C4-2B (cell line): ENCODE measurements around the gene ENAH.

ENCODE experiments used
- ZFX ChIP-seq: fragments of 450-650 bp; IDR thresholded peaks from 2 replicates; pipeline ENCODE4 v1.6.1; 2017
- TF ChIP-seq, protein P1 (sequence below): fragments of 450-650 bp; conservative IDR thresholded peaks from 2 replicates; pipeline ENCODE4 v1.5.1; 2017; ENCODE audit warnings: mild to moderate bottlenecking

DNA sequence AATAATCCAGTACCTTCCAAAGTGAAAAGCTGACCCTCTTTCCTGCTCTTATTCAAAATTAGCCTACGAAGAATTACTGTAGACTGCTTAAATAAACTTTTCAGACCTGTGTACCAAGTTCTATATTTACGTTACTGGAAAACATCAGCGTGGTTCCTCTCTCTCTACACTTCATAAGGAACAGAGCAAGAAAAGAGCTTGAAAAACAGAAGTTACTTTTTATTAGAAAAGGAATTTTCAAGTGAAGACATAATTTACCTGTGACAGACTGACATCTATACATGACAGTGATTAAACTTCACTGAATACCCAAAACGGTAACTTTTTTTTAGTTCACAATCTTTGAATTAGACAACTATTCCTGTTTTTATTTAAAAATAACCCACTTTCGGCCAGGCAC, 2.7 kb downstream of the ENAH start:
- TF ChIP-seq, protein P1, sequence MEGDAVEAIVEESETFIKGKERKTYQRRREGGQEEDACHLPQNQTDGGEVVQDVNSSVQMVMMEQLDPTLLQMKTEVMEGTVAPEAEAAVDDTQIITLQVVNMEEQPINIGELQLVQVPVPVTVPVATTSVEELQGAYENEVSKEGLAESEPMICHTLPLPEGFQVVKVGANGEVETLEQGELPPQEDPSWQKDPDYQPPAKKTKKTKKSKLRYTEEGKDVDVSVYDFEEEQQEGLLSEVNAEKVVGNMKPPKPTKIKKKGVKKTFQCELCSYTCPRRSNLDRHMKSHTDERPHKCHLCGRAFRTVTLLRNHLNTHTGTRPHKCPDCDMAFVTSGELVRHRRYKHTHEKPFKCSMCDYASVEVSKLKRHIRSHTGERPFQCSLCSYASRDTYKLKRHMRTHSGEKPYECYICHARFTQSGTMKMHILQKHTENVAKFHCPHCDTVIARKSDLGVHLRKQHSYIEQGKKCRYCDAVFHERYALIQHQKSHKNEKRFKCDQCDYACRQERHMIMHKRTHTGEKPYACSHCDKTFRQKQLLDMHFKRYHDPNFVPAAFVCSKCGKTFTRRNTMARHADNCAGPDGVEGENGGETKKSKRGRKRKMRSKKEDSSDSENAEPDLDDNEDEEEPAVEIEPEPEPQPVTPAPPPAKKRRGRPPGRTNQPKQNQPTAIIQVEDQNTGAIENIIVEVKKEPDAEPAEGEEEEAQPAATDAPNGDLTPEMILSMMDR: no peak
- TF ChIP-seq ZFX: no peak
